ENCODE results near the gene OR51T1.

GRCh38 chr11:4922304-4922703, 40.6 kb downstream of the OR51T1 start:
- TF ChIP-seq, protein P1, sequence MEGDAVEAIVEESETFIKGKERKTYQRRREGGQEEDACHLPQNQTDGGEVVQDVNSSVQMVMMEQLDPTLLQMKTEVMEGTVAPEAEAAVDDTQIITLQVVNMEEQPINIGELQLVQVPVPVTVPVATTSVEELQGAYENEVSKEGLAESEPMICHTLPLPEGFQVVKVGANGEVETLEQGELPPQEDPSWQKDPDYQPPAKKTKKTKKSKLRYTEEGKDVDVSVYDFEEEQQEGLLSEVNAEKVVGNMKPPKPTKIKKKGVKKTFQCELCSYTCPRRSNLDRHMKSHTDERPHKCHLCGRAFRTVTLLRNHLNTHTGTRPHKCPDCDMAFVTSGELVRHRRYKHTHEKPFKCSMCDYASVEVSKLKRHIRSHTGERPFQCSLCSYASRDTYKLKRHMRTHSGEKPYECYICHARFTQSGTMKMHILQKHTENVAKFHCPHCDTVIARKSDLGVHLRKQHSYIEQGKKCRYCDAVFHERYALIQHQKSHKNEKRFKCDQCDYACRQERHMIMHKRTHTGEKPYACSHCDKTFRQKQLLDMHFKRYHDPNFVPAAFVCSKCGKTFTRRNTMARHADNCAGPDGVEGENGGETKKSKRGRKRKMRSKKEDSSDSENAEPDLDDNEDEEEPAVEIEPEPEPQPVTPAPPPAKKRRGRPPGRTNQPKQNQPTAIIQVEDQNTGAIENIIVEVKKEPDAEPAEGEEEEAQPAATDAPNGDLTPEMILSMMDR (IDR thresholded peaks at IDR 0.05) = no peak
- TF ChIP-seq POLR2A (IDR thresholded peaks at IDR 0.05) = no peak
